ENCODE data around the gene TUBGCP6.

DNA sequence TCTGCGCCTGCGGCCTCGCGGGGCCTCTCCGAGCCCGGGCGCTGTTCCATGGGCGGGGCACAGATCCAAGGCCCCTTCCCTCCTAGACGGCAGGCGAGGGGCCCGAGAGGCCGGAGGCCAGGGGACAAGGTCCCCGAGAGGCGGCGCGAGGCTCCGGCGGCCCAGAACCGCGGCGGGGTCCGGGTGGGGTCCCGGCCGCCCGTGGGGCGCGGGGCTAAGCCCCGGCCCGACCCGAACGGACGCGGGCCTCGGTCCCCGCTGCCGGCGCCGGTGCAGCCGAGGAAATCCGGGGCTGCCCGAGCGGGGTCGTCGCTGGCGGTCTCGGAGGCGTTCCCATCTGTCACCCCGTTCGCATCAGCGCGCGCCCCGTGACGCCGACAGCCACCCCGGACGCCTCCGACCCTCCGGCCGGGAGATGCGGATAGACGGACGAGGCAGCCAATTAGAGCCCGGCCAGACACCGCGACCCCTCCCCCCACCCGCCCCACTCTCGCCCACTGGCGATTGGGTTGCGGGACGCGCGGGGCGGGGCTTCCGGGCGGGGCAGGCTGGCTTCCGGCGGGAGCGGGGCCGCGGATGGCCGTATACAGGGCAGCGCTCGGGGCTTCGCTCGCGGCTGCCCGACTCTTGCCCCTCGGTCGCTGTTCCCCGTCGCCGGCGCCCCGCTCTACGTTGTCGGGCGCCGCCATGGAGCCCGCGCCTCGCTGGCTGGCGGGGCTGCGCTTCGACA is 44.2 kb downstream of the TUBGCP6 start, which contains the start of gene SELENOO:
- TF ChIP-seq, protein P1, sequence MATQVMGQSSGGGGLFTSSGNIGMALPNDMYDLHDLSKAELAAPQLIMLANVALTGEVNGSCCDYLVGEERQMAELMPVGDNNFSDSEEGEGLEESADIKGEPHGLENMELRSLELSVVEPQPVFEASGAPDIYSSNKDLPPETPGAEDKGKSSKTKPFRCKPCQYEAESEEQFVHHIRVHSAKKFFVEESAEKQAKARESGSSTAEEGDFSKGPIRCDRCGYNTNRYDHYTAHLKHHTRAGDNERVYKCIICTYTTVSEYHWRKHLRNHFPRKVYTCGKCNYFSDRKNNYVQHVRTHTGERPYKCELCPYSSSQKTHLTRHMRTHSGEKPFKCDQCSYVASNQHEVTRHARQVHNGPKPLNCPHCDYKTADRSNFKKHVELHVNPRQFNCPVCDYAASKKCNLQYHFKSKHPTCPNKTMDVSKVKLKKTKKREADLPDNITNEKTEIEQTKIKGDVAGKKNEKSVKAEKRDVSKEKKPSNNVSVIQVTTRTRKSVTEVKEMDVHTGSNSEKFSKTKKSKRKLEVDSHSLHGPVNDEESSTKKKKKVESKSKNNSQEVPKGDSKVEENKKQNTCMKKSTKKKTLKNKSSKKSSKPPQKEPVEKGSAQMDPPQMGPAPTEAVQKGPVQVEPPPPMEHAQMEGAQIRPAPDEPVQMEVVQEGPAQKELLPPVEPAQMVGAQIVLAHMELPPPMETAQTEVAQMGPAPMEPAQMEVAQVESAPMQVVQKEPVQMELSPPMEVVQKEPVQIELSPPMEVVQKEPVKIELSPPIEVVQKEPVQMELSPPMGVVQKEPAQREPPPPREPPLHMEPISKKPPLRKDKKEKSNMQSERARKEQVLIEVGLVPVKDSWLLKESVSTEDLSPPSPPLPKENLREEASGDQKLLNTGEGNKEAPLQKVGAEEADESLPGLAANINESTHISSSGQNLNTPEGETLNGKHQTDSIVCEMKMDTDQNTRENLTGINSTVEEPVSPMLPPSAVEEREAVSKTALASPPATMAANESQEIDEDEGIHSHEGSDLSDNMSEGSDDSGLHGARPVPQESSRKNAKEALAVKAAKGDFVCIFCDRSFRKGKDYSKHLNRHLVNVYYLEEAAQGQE (IDR thresholded peaks at IDR 0.05; ENCODE audit: insufficient read depth in 1 of 2, low read depth in 2 of 2, low read length in 1 of 2): no peak
- TF ChIP-seq, protein P2, sequence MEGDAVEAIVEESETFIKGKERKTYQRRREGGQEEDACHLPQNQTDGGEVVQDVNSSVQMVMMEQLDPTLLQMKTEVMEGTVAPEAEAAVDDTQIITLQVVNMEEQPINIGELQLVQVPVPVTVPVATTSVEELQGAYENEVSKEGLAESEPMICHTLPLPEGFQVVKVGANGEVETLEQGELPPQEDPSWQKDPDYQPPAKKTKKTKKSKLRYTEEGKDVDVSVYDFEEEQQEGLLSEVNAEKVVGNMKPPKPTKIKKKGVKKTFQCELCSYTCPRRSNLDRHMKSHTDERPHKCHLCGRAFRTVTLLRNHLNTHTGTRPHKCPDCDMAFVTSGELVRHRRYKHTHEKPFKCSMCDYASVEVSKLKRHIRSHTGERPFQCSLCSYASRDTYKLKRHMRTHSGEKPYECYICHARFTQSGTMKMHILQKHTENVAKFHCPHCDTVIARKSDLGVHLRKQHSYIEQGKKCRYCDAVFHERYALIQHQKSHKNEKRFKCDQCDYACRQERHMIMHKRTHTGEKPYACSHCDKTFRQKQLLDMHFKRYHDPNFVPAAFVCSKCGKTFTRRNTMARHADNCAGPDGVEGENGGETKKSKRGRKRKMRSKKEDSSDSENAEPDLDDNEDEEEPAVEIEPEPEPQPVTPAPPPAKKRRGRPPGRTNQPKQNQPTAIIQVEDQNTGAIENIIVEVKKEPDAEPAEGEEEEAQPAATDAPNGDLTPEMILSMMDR (IDR thresholded peaks at IDR 0.05): no peak
- TF ChIP-seq POLR2AphosphoS5 (IDR thresholded peaks at IDR 0.05; ENCODE audit: low read depth, low read length) (no peak), TCF7L2 (IDR thresholded peaks at IDR 0.05; ENCODE audit: low read depth, low read length) (no peak), SIN3A (IDR thresholded peaks at IDR 0.05; ENCODE audit: borderline replicate concordance, insufficient read depth, low read depth, low read length) (no peak)
